SK-N-SH (cell line): ENCODE data around the gene HMGCL. TPM values are rescaled to one million over a fixed set of nuclear protein-coding genes. Genes with fewer than 3 reads are reported as not detected.
A peak's percentile ranks its signal among the peaks of the same experiment; 100 is the strongest.

Source experiments
- CTCF ChIA-PET: fragments of 300-600, 350-600 bp; formaldehyde crosslinking; extraction: SDS; loops from one replicate; lab custom pipeline; 2021; lab: Yijun Ruan, JAX
- POLR2A ChIA-PET: fragments of 350-600 bp; sonication (Branson Sonifier 250); formaldehyde crosslinking; extraction: SDS; loops from one replicate; lab custom pipeline; 2020; ENCODE audit warnings: antibody characterized with exemption, inconsistent platforms; lab: Yijun Ruan, JAX
- DNase-seq: peaks from one replicate; pipeline ENCODE4 v3.0.0; 2012
- H2AFZ ChIP-seq: fragments of 200-600 bp; sonication (generic); 2 replicates; pipeline ENCODE4 v1.8.1; 2016; ENCODE audit warnings: antibody characterized with exemption, mild to moderate bottlenecking, low read depth
- H3F3A ChIP-seq: fragments of 200-600 bp; sonication (generic); replicated peaks from 2 replicates; pipeline ENCODE3; 2016; ENCODE audit warnings: antibody characterized with exemption, mild to moderate bottlenecking; ENCODE audit not compliant: insufficient read depth
- H3K27ac ChIP-seq, 2 experiments: fragments of 200-500 bp in 1 of 2; fragments of 200-600 bp in 1 of 2; sonication (Bioruptor generic) in 1 of 2; sonication (generic), shearing (Covaris generic) in 1 of 2; 2 replicates each; pipeline versions ENCODE4 v1.5.1 to v1.6.1; 2014 to 2016; ENCODE audit warnings: low read depth in 2 of 2, inconsistent platforms in 1 of 2, low read length in 1 of 2, mild to moderate bottlenecking in 1 of 2, mixed read lengths in 1 of 2
- H3K27me3 ChIP-seq: fragments of 200-600 bp; sonication (generic), shearing (Covaris generic); 2 replicates; pipeline ENCODE4 v1.6.1; 2016; ENCODE audit warnings: mixed run types; ENCODE audit not compliant: insufficient read depth
- H3K36me3 ChIP-seq, 2 experiments: fragments of 200-500 bp in 1 of 2; fragments of 200-600 bp in 1 of 2; sonication (Bioruptor generic) in 1 of 2; sonication (generic) in 1 of 2; replicated peaks in 1 of 2; 2 replicates each; pipeline versions ENCODE3 to v1.5.1; 2014 to 2016; ENCODE audit warnings: low read length in 1 of 2, mild to moderate bottlenecking in 1 of 2; ENCODE audit not compliant: insufficient read depth in 2 of 2, control insufficient read depth in 1 of 2
- H3K4me1 ChIP-seq, 2 experiments: fragments of 200-500 bp in 1 of 2; fragments of 200-600 bp in 1 of 2; sonication (Bioruptor generic) in 1 of 2; sonication (generic), shearing (Covaris generic) in 1 of 2; 2 replicates each; pipeline versions ENCODE4 v1.5.1 to v1.6.1; 2014 to 2016; ENCODE audit warnings: low read depth in 1 of 2, low read length in 1 of 2, mixed run types in 1 of 2; ENCODE audit not compliant: insufficient read depth in 2 of 2, control insufficient read depth in 1 of 2
- H3K4me2 ChIP-seq: fragments of 200-600 bp; sonication (generic), shearing (Covaris generic); 2 replicates; pipeline ENCODE4 v1.6.1; 2017; ENCODE audit warnings: mixed run types
- H3K4me3 ChIP-seq, 2 experiments: fragments of 200-500 bp in 1 of 2; fragments of 200-600 bp in 1 of 2; sonication (Bioruptor generic) in 1 of 2; sonication (generic), shearing (Covaris generic) in 1 of 2; 2 replicates each; pipeline versions ENCODE4 v1.5.1 to v1.8.1; 2014 to 2016; ENCODE audit warnings: low read depth in 2 of 2, inconsistent platforms in 1 of 2, low read length in 1 of 2, mild to moderate bottlenecking in 1 of 2, mixed read lengths in 1 of 2, moderate library complexity in 1 of 2
- H3K79me2 ChIP-seq: fragments of 200-600 bp; sonication (generic); 2 replicates; pipeline ENCODE4 v1.8.1; 2017; ENCODE audit warnings: mild to moderate bottlenecking; ENCODE audit not compliant: insufficient read depth
- H3K9ac ChIP-seq: fragments of 200-600 bp; sonication (generic); 2 replicates; pipeline ENCODE4 v1.6.1; 2017; ENCODE audit warnings: mixed run types
- H3K9me2 ChIP-seq: fragments of 200-600 bp; sonication (generic); 2 replicates; pipeline ENCODE4 v1.6.1; 2017; ENCODE audit warnings: mixed run types
- H3K9me3 ChIP-seq: fragments of 200-600 bp; sonication (generic); 2 replicates; pipeline ENCODE4 v1.6.1; 2017; ENCODE audit warnings: mixed run types, mild to moderate bottlenecking, moderate library complexity
- H4K20me1 ChIP-seq: fragments of 200-600 bp; sonication (generic); 2 replicates; pipeline ENCODE4 v1.6.1; 2017; ENCODE audit warnings: mild to moderate bottlenecking, mixed run types; ENCODE audit not compliant: insufficient read depth
- CHD2 ChIP-seq: fragments of 150-350 bp; IDR thresholded peaks from 2 replicates; pipeline ENCODE4 v1.6.1; 2018; ENCODE audit warnings: low read length; ENCODE audit not compliant: partially characterized antibody
- EZH2phosphoT487 ChIP-seq: fragments of 200-600 bp; sonication (generic); IDR thresholded peaks from 2 replicates; pipeline ENCODE4 v1.6.1; 2017; ENCODE audit warnings: low read depth, mixed run types, mild to moderate bottlenecking, antibody characterized with exemption, moderate library complexity, borderline replicate concordance
- FOSL2 ChIP-seq: IDR thresholded peaks from 2 replicates; pipeline ENCODE4 v1.4.0; 2012; ENCODE audit warnings: low read depth, mild to moderate bottlenecking, moderate library complexity, borderline replicate concordance
- GABPA ChIP-seq: IDR thresholded peaks from 2 replicates; pipeline ENCODE4 v1.4.0; 2012; ENCODE audit warnings: low read depth, mild to moderate bottlenecking
- IRF3 ChIP-seq: fragments of 150-350 bp; IDR thresholded peaks from 2 replicates; pipeline ENCODE4 v1.6.1; 2016; ENCODE audit warnings: mild to moderate bottlenecking, low read depth, low read length
- JUND ChIP-seq: IDR thresholded peaks from 2 replicates; pipeline ENCODE4 v1.4.0; 2012
- MAX ChIP-seq: IDR thresholded peaks from 2 replicates; pipeline ENCODE4 v1.4.0; 2012; ENCODE audit warnings: low read depth
- PBX3 ChIP-seq: IDR thresholded peaks from 2 replicates; pipeline ENCODE4; 2012
- REST ChIP-seq: IDR thresholded peaks from 2 replicates; pipeline ENCODE4 v1.6.1; 2012; ENCODE audit warnings: mild to moderate bottlenecking, low read depth, low read length, moderate library complexity
- RXRA ChIP-seq: IDR thresholded peaks from 2 replicates; pipeline ENCODE4 v1.4.0; 2012; ENCODE audit warnings: low read depth, mild to moderate bottlenecking, borderline replicate concordance
- SIN3A ChIP-seq: IDR thresholded peaks from 2 replicates; pipeline ENCODE4 v1.6.1; 2012; ENCODE audit warnings: low read depth, mild to moderate bottlenecking, low read length, moderate library complexity, borderline replicate concordance
- TCF12 ChIP-seq: IDR thresholded peaks from 2 replicates; pipeline ENCODE4 v1.4.0; 2012
- WGBS: methylation state at CpG from one replicate; pipeline ENCODE4 v1.1.6; 2017; ENCODE audit warnings: low lambda C conversion rate; 5-methylcytosine and 5-hydroxymethylcytosine counted together
- polyA plus RNA-seq, 3 experiments: library from polyadenylated mRNA; depleted of rRNA; stranded (reverse); fragments of >200 nt; gene quantifications; 2 replicates each; pipeline ENCODE4 v1.2.3, GENCODE V29; 2012

Gene HMGCL
- polyA plus RNA-seq, 1 of the 3 experiments (the other 2 are of a cell fraction): 28.2 TPM

GRCh38 chr1:23779826-23780371 lies 45.3 kb downstream of the HMGCL start:
- Histone ChIP-seq H4K20me1 (peaks cover 20% of the 10 kb centered on the region), H3K9me2 (no peaks in the 10 kb centered on the region), H3K9ac (peak overlapping the region; percentile 73; the same call in 1 of the 2 replicates), H2AFZ (no peak overlapping the region), H3K4me1 (peaks cover 12 to 21% of the 10 kb centered on the region in 2 experiments; a peak in 3 of 4 replicates), H3K79me2 (peaks cover 85% of the 10 kb centered on the region), H3K36me3 (peaks cover 11 to 27% of the 10 kb centered on the region in 2 experiments), H3K4me3 (peak overlapping the region in 1 of 2 experiments; percentile 86; a peak in 2 of 4 replicates), H3K27ac (peak overlapping the region in 1 of 2 experiments; percentile 68; a peak in 2 of 4 replicates), H3K27me3 (no peaks in the 10 kb centered on the region), H3F3A (peaks cover 17% of the 10 kb centered on the region), H3K9me3 (no peaks in the 10 kb centered on the region), H3K4me2 (peak overlapping the region; percentile 93)
- ChIA-PET CTCF (interaction anchor here (0.9 to 3.5 kb wide), 6 partner anchors 8 to 136 kb away, joined by 3 to 17 read pairs (median 3); partner anchors contain the start of gene RPL11), POLR2A (interaction anchor here (0.7 kb wide), 1 partner anchor 11 kb away, joined by 3 read pairs; the partner anchor contains the start of gene LYPLA2)
- DNase-seq: no peak
- TF ChIP-seq PBX3 (peak; percentile 80), TCF12 (no peak), IRF3 (no peak), EZH2phosphoT487 (no peak), RXRA (0 out of 2 replicates have a peak, but pooled peaks have one; percentile 13), GABPA (no peak), FOSL2 (peak; percentile 36), REST (no peak), JUND (peak; percentile 32; the same call in 1 of the 2 replicates), CHD2 (no peak), SIN3A (peak; percentile 17; the same call in 1 of the 2 replicates), MAX (0 out of 2 replicates have a peak, but pooled peaks have one; percentile 33)
- WGBS: 47% methylated on average over 3 of the region's 3 CpGs
